Measurements from ENCODE around the gene ACP7.
"Not testable (repeated sequence)": the region's sequence is repeated elsewhere in the genome, so short reads cannot be mapped to it uniquely, and the experiment has no call there.

ACP7 gene

GRCh38 chr19:39095799-39096540, 11.8 kb downstream of the ACP7 start:
- H3K9me3 ChIP-seq (ENCODE audit: control insufficient read depth, low read length); H3K9ac ChIP-seq (ENCODE audit: low read length); H3K4me3 ChIP-seq (ENCODE audit: low read length); H3K36me3 ChIP-seq (ENCODE audit: control insufficient read depth, insufficient read depth, low read length, severe bottlenecking); H3K4me1 ChIP-seq (ENCODE audit: control insufficient read depth, insufficient read depth, low read length); H3K27me3 ChIP-seq (replicated peaks; ENCODE audit: control insufficient read depth, insufficient read depth, low read length); DNase-seq (ENCODE audit: low read depth): not testable (repeated sequence)

GRCh38 chr19:39097299-39097698, 13.1 kb downstream of the ACP7 start:
- Histone ChIP-seq H3K4me1 (ENCODE audit: control insufficient read depth, insufficient read depth, low read length) (peaks cover 4% of the 10 kb centered on the region), H3K36me3 (ENCODE audit: control insufficient read depth, insufficient read depth, low read length, severe bottlenecking) (no peaks in the 10 kb centered on the region), H3K4me3 (ENCODE audit: low read length) (no peak overlapping the region), H3K9me3 (ENCODE audit: control insufficient read depth, low read length) (no peaks in the 10 kb centered on the region), H3K27me3 (replicated peaks; ENCODE audit: control insufficient read depth, insufficient read depth, low read length) (no peaks in the 10 kb centered on the region), H3K9ac (ENCODE audit: low read length) (no peak overlapping the region)
- no peak for DNase-seq (ENCODE audit: low read depth)

- Histone ChIP-seq H3K9ac (ENCODE audit: low read length) (no peak overlapping the region), H3K27me3 (replicated peaks; ENCODE audit: control insufficient read depth, insufficient read depth, low read length) (no peaks in the 10 kb centered on the region), H3K4me3 (ENCODE audit: low read length) (no peak overlapping the region), H3K4me1 (ENCODE audit: control insufficient read depth, insufficient read depth, low read length) (peaks cover 4% of the 10 kb centered on the region), H3K36me3 (ENCODE audit: control insufficient read depth, insufficient read depth, low read length, severe bottlenecking) (no peaks in the 10 kb centered on the region), H3K9me3 (ENCODE audit: control insufficient read depth, low read length) (no peaks in the 10 kb centered on the region)
- no peak for DNase-seq (ENCODE audit: low read depth)
Observed at GRCh38 chr19:39097721-39098120, 13.6 kb downstream of the ACP7 start.

- no peaks in the 10 kb centered on the region for H3K27me3 ChIP-seq (replicated peaks; ENCODE audit: control insufficient read depth, insufficient read depth, low read length)
- DNase-seq (ENCODE audit: low read depth) = no peak
- no peaks in the 10 kb centered on the region for H3K9me3 ChIP-seq (ENCODE audit: control insufficient read depth, low read length)
- H3K4me3 ChIP-seq (ENCODE audit: low read length) = no peak overlapping the region
- no peak overlapping the region for H3K9ac ChIP-seq (ENCODE audit: low read length)
- no peaks in the 10 kb centered on the region for H3K36me3 ChIP-seq (ENCODE audit: control insufficient read depth, insufficient read depth, low read length, severe bottlenecking)
- peaks cover 4% of the 10 kb centered on the region for H3K4me1 ChIP-seq (ENCODE audit: control insufficient read depth, insufficient read depth, low read length)
Observed at GRCh38 chr19:39098365-39099269, 14.4 kb downstream of the ACP7 start.

GRCh38 chr19:39099341-39099740, 15.2 kb downstream of the ACP7 start:
- H3K4me1 ChIP-seq (ENCODE audit: control insufficient read depth, insufficient read depth, low read length) = no peaks in the 10 kb centered on the region
- no peaks in the 10 kb centered on the region for H3K36me3 ChIP-seq (ENCODE audit: control insufficient read depth, insufficient read depth, low read length, severe bottlenecking)
- no peaks in the 10 kb centered on the region for H3K9me3 ChIP-seq (ENCODE audit: control insufficient read depth, low read length)
- no peak overlapping the region for H3K9ac ChIP-seq (ENCODE audit: low read length)
- H3K4me3 ChIP-seq (ENCODE audit: low read length) = no peak overlapping the region
- H3K27me3 ChIP-seq (replicated peaks; ENCODE audit: control insufficient read depth, insufficient read depth, low read length) = no peaks in the 10 kb centered on the region
- DNase-seq (ENCODE audit: low read depth) = no peak

GRCh38 chr19:39100500-39101166, 16.5 kb downstream of the ACP7 start:
- no peaks in the 10 kb centered on the region for H3K4me1 ChIP-seq (ENCODE audit: control insufficient read depth, insufficient read depth, low read length)

GRCh38 chr19:39103151-39103550, 19.0 kb downstream of the ACP7 start:
- no peak for DNase-seq (ENCODE audit: low read depth)
- Histone ChIP-seq H3K9me3 (ENCODE audit: control insufficient read depth, low read length) (no peaks in the 10 kb centered on the region), H3K36me3 (ENCODE audit: control insufficient read depth, insufficient read depth, low read length, severe bottlenecking) (no peaks in the 10 kb centered on the region), H3K27me3 (replicated peaks; ENCODE audit: control insufficient read depth, insufficient read depth, low read length) (no peaks in the 10 kb centered on the region), H3K9ac (ENCODE audit: low read length) (no peak overlapping the region), H3K4me3 (ENCODE audit: low read length) (no peak overlapping the region), H3K4me1 (ENCODE audit: control insufficient read depth, insufficient read depth, low read length) (peaks cover 7% of the 10 kb centered on the region)

More at GRCh38 chr19:39100500-39101166, 16.5 kb downstream of the ACP7 start:
- no peak for DNase-seq (ENCODE audit: low read depth)
- H3K27me3 ChIP-seq (replicated peaks; ENCODE audit: control insufficient read depth, insufficient read depth, low read length) = no peaks in the 10 kb centered on the region
- no peaks in the 10 kb centered on the region for H3K9me3 ChIP-seq (ENCODE audit: control insufficient read depth, low read length)
- no peak overlapping the region for H3K9ac ChIP-seq (ENCODE audit: low read length)
- no peaks in the 10 kb centered on the region for H3K36me3 ChIP-seq (ENCODE audit: control insufficient read depth, insufficient read depth, low read length, severe bottlenecking)
- no peak overlapping the region for H3K4me3 ChIP-seq (ENCODE audit: low read length)

GRCh38 chr19:39104186-39104596, 20.0 kb downstream of the ACP7 start:
- DNase-seq (ENCODE audit: low read depth) = no peak
- no peaks in the 10 kb centered on the region for H3K27me3 ChIP-seq (replicated peaks; ENCODE audit: control insufficient read depth, insufficient read depth, low read length)
- no peak overlapping the region for H3K9ac ChIP-seq (ENCODE audit: low read length)
- peaks cover 7% of the 10 kb centered on the region for H3K4me1 ChIP-seq (ENCODE audit: control insufficient read depth, insufficient read depth, low read length)
- no peaks in the 10 kb centered on the region for H3K9me3 ChIP-seq (ENCODE audit: control insufficient read depth, low read length)
- H3K4me3 ChIP-seq (ENCODE audit: low read length) = no peak overlapping the region
- no peaks in the 10 kb centered on the region for H3K36me3 ChIP-seq (ENCODE audit: control insufficient read depth, insufficient read depth, low read length, severe bottlenecking)

GRCh38 chr19:39106194-39106593, 22.0 kb downstream of the ACP7 start:
- DNase-seq (ENCODE audit: low read depth) = no peak
- no peaks in the 10 kb centered on the region for H3K36me3 ChIP-seq (ENCODE audit: control insufficient read depth, insufficient read depth, low read length, severe bottlenecking)
- H3K27me3 ChIP-seq (replicated peaks; ENCODE audit: control insufficient read depth, insufficient read depth, low read length) = no peaks in the 10 kb centered on the region
- no peak overlapping the region for H3K9ac ChIP-seq (ENCODE audit: low read length)
- no peaks in the 10 kb centered on the region for H3K9me3 ChIP-seq (ENCODE audit: control insufficient read depth, low read length)
- H3K4me3 ChIP-seq (ENCODE audit: low read length) = no peak overlapping the region
- peaks cover 7% of the 10 kb centered on the region for H3K4me1 ChIP-seq (ENCODE audit: control insufficient read depth, insufficient read depth, low read length)

- DNase-seq (ENCODE audit: low read depth) = no peak
- H3K4me3 ChIP-seq (ENCODE audit: low read length) = no peak overlapping the region
- no peaks in the 10 kb centered on the region for H3K9me3 ChIP-seq (ENCODE audit: control insufficient read depth, low read length)
- no peaks in the 10 kb centered on the region for H3K36me3 ChIP-seq (ENCODE audit: control insufficient read depth, insufficient read depth, low read length, severe bottlenecking)
- H3K9ac ChIP-seq (ENCODE audit: low read length) = no peak overlapping the region
- peaks cover 7% of the 10 kb centered on the region for H3K4me1 ChIP-seq (ENCODE audit: control insufficient read depth, insufficient read depth, low read length)
- H3K27me3 ChIP-seq (replicated peaks; ENCODE audit: control insufficient read depth, insufficient read depth, low read length) = no peaks in the 10 kb centered on the region
Observed at GRCh38 chr19:39109641-39110040, 25.5 kb downstream of the ACP7 start.
